ENCODE measurements around the gene AQP1. TPM values are rescaled to one million over a fixed set of nuclear protein-coding genes. Genes with fewer than 3 reads are reported as not detected.

AQP1 gene
- total and polyA plus RNA-seq, 2 of the 8 experiments (the other 6 are each of a cell fraction or from before 2014, with no cell fraction given) = 0.18 to 0.19 TPM

- no peaks in the 10 kb centered on the region for H4K20me1 ChIP-seq (replicated peaks in 1 of 2; ENCODE audit: control insufficient read depth in 1 of 2, insufficient read depth in 2 of 2, low read length in 2 of 2)
- no peak overlapping the region for H2BK20ac ChIP-seq (ENCODE audit: low read length)
- H3K9ac ChIP-seq (replicated peaks in 1 of 4; ENCODE audit: extremely low read depth in 1 of 4, low read depth in 3 of 4, low read length in 3 of 4) = no peak overlapping the region
- H3K36me3 ChIP-seq (ENCODE audit: control insufficient read depth in 2 of 4, insufficient read depth in 4 of 4, low read length in 3 of 4) = no peaks in the 10 kb centered on the region; a peak in 1 of 8 replicates
- no peaks in the 10 kb centered on the region for H3K23me2 ChIP-seq (ENCODE audit: low read depth, low read length)
- no peaks in the 10 kb centered on the region; a peak in 1 of 7 replicates for H3K27me3 ChIP-seq (replicated peaks in 1 of 4; ENCODE audit: control insufficient read depth in 3 of 4, extremely low read depth in 1 of 4, insufficient read depth in 3 of 4, low read length in 3 of 4)
- no peak overlapping the region for H2BK120ac ChIP-seq (replicated peaks; ENCODE audit: low read depth, low read length)
- no peak overlapping the region for H2AFZ ChIP-seq (ENCODE audit: low read length)
- no peak overlapping the region for H3K4ac ChIP-seq (replicated peaks; ENCODE audit: insufficient read length, low read depth, low read length)
- no peaks in the 10 kb centered on the region for H3K9me3 ChIP-seq (ENCODE audit: insufficient read depth in 2 of 2, low read depth in 1 of 2, low read length in 1 of 2)
- H3K18ac ChIP-seq (ENCODE audit: extremely low read depth, low read length) = no peak overlapping the region
- no peaks in the 10 kb centered on the region for H3K79me1 ChIP-seq (ENCODE audit: low read depth, low read length)
- 0 out of 2 replicates have a peak overlapping the region, but pooled peaks have one; percentile 27 for H2BK12ac ChIP-seq (ENCODE audit: low read depth, low read length)
- H3K4me1 ChIP-seq (replicated peaks in 1 of 4; ENCODE audit: control insufficient read depth in 3 of 4, insufficient read depth in 4 of 4, low read length in 3 of 4) = no peaks in the 10 kb centered on the region; a peak in 1 of 7 replicates
- no peak for FAIRE-seq
- no peak overlapping the region for H3K56ac ChIP-seq (replicated peaks; ENCODE audit: insufficient read length, low read depth, low read length)
- no peak overlapping the region for H3K14ac ChIP-seq (ENCODE audit: insufficient read length)
- H3K27ac ChIP-seq (ENCODE audit: low read depth, low read length) = no peak overlapping the region
- no peak for DNase-seq (ENCODE audit: low read depth in 1 of 2, low spot score in 2 of 2)
- H3K4me3 ChIP-seq (ENCODE audit: extremely low read depth in 1 of 4, insufficient read depth in 2 of 4, low read depth in 3 of 4, low read length in 4 of 4) = no peak overlapping the region
- WGBS, 2 experiments (ENCODE audit: extremely low coverage in 1 of 2, insufficient coverage in 1 of 2, insufficient read length in 1 of 2, insufficient replicate concordance in 2 of 2, low coverage in 1 of 2, low lambda C conversion rate in 2 of 2, missing lambda C conversion rate in 1 of 2) = 83% methylated on average over 14 of the region's 14 CpGs; no CpG with 5 or more reads in 1 of the 2 experiments
- H2BK5ac ChIP-seq (ENCODE audit: low read depth, low read length) = no peak overlapping the region
- ChIA-PET CTCF (ENCODE audit: partially characterized antibody) (interaction anchor here (0.9 to 2.3 kb wide), 12 partner anchors 9 to 228 kb away, joined by 3 to 9 read pairs (median 3); partner anchors contain the start of gene AQP1), POLR2A (ENCODE audit: partially characterized antibody) (no interaction called here)
- H3K23ac ChIP-seq (ENCODE audit: insufficient read length) = no peak overlapping the region
- no peak overlapping the region for H2AK5ac ChIP-seq (ENCODE audit: low read depth, low read length)
- no peak overlapping the region for H4K5ac ChIP-seq (ENCODE audit: insufficient read length, low read depth, low read length)
- H2BK15ac ChIP-seq (ENCODE audit: low read length) = no peak overlapping the region
- no peaks in the 10 kb centered on the region for H3K79me2 ChIP-seq (ENCODE audit: control insufficient read depth in 1 of 2, insufficient read depth in 2 of 2, low read length in 2 of 2)
- peak; percentile 35 to 46 (median 44) for TF ChIP-seq CTCF (IDR thresholded peaks at IDR 0.05; ENCODE audit: control extremely low read depth in 1 of 3, insufficient read depth in 1 of 3, low read depth in 1 of 3, low read length in 3 of 3)
- TF ChIP-seq POU5F1 (IDR thresholded peaks at IDR 0.05; ENCODE audit: low read depth, low read length) = no peak
- TF ChIP-seq RAD21 (IDR thresholded peaks at IDR 0.05 in 1 of 2, conservative IDR thresholded peaks at IDR 0.05 in 1 of 2; ENCODE audit: low read depth in 2 of 2, low read length in 2 of 2) = peak; percentile 51 to 74
- TF ChIP-seq SIN3A (conservative IDR thresholded peaks at IDR 0.05 in 1 of 2, IDR thresholded peaks at IDR 0.05 in 1 of 2; ENCODE audit: low read depth in 1 of 2, low read length in 2 of 2) = no peak
- no peak for TF ChIP-seq CBX8 (IDR thresholded peaks at IDR 0.05; ENCODE audit: borderline replicate concordance, low read depth, low read length)
- H4K8ac ChIP-seq (ENCODE audit: extremely low read depth, insufficient read depth, low read length) = no peak overlapping the region; the same call in 1 of the 2 replicates
- no peak overlapping the region for H4K91ac ChIP-seq (replicated peaks; ENCODE audit: insufficient read length, low read length)
- H3K4me2 ChIP-seq (ENCODE audit: insufficient read depth in 1 of 2, low read depth in 2 of 2, low read length in 2 of 2) = no peak overlapping the region
These were observed 16.6 kb upstream of the AQP1 start for GRCh38 chr7:30894866-30895605.
